Astrocyte (in vitro differentiated cells and primary cell): Measurements from ENCODE around the gene CACNA1D. TPM values are rescaled to one million over a fixed set of nuclear protein-coding genes. Genes with fewer than 3 reads are reported as not detected.

Experiments
- DNase-seq: peaks from one replicate; pipeline ENCODE4 v3.0.0-alpha.2; 2010; ENCODE audit warnings: low read depth
- FAIRE-seq: peaks from 2 replicates; lab custom pipeline; 2011; peaks lifted over from hg19 to GRCh38; lab: Jason Lieb, UNC
- H2AFZ ChIP-seq: 2 replicates; pipeline ENCODE4 v1.6.0; 2012; ENCODE audit warnings: low read depth, low read length, inconsistent platforms
- H3K27ac ChIP-seq: 2 replicates; pipeline ENCODE4 v1.5.1; 2011; ENCODE audit warnings: low read depth, low read length, inconsistent platforms
- H3K27me3 ChIP-seq: 2 replicates; pipeline ENCODE4 v1.6.0; 2011; ENCODE audit warnings: low read length, inconsistent platforms; ENCODE audit not compliant: insufficient read depth
- H3K36me3 ChIP-seq: 2 replicates; pipeline ENCODE4 v1.5.1; 2011; ENCODE audit warnings: low read length, inconsistent platforms; ENCODE audit not compliant: insufficient read depth
- H3K4me1 ChIP-seq: 2 replicates; pipeline ENCODE4 v1.5.1; 2011; ENCODE audit warnings: low read length, inconsistent platforms; ENCODE audit not compliant: insufficient read depth
- H3K4me2 ChIP-seq: 2 replicates; pipeline ENCODE4 v1.6.0; 2012; ENCODE audit warnings: low read length, inconsistent platforms
- H3K4me3 ChIP-seq: 2 replicates; pipeline ENCODE4 v1.5.1; 2011; ENCODE audit warnings: low read depth, mild to moderate bottlenecking, low read length, inconsistent platforms; ENCODE audit not compliant: insufficient read depth
- H3K79me2 ChIP-seq: 2 replicates; pipeline ENCODE4 v1.6.0; 2012; ENCODE audit warnings: mild to moderate bottlenecking, low read length, inconsistent platforms; ENCODE audit not compliant: insufficient read depth
- H3K9ac ChIP-seq: 2 replicates; pipeline ENCODE4 v1.6.0; 2012; ENCODE audit warnings: mild to moderate bottlenecking, low read length, inconsistent platforms
- H3K9me3 ChIP-seq: 2 replicates; pipeline ENCODE4 v1.5.1; 2012; ENCODE audit warnings: low read depth, mild to moderate bottlenecking, low read length, inconsistent platforms; ENCODE audit not compliant: insufficient read depth
- H4K20me1 ChIP-seq: 2 replicates; pipeline ENCODE4 v1.6.0; 2012; ENCODE audit warnings: low read length, inconsistent platforms; ENCODE audit not compliant: insufficient read depth
- H3K27ac Mint-ChIP-seq: one replicate; pipeline ENCODE4 v1.8.0; 2021; ENCODE audit warnings: mild to moderate bottlenecking, mixed read lengths; ENCODE audit not compliant: unreplicated experiment
- H3K27me3 Mint-ChIP-seq: one replicate; pipeline ENCODE4 v1.8.0; 2021; ENCODE audit warnings: low read depth, mixed read lengths; ENCODE audit not compliant: unreplicated experiment
- H3K36me3 Mint-ChIP-seq: one replicate; pipeline ENCODE4 v1.8.0; 2021; ENCODE audit warnings: low read depth, mixed read lengths; ENCODE audit not compliant: unreplicated experiment
- H3K4me1 Mint-ChIP-seq: one replicate; pipeline ENCODE4 v1.8.0; 2021; ENCODE audit warnings: low read depth, mixed read lengths; ENCODE audit not compliant: unreplicated experiment
- H3K4me3 Mint-ChIP-seq: one replicate; pipeline ENCODE4 v1.8.0; 2021; ENCODE audit warnings: mild to moderate bottlenecking, moderate library complexity, mixed read lengths; ENCODE audit not compliant: unreplicated experiment
- H3K9me3 Mint-ChIP-seq: one replicate; pipeline ENCODE4 v1.8.0; 2021; ENCODE audit warnings: mild to moderate bottlenecking, mixed read lengths; ENCODE audit not compliant: unreplicated experiment
- CTCF ChIP-seq: IDR thresholded peaks from 2 replicates; pipeline ENCODE4 v1.5.1; 2011; ENCODE audit warnings: low read depth, mild to moderate bottlenecking, inconsistent platforms, low read length, moderate library complexity; ENCODE audit not compliant: insufficient read depth
- EZH2 ChIP-seq: IDR thresholded peaks from 2 replicates; pipeline ENCODE4 v1.6.1; 2012; ENCODE audit warnings: mild to moderate bottlenecking, low read length, inconsistent platforms; ENCODE audit not compliant: insufficient read depth
- total RNA-seq: library from RNA; stranded (reverse); gene quantifications from 2 replicates; pipeline ENCODE4 v1.2.1, GENCODE V29; 2021

The CACNA1D gene
- total RNA-seq, 1 donor from 2014 or later = 0.41 TPM

GRCh38 chr3:53844262-53845102 lies 350.1 kb downstream of the CACNA1D start:
- Histone ChIP-seq H3K9me3 (no peaks in the 10 kb centered on the region), H3K79me2 (no peaks in the 10 kb centered on the region), H2AFZ (no peak overlapping the region), H3K4me3 (no peak overlapping the region), H3K4me2 (no peak overlapping the region), H3K27me3 (peaks cover 24% of the 10 kb centered on the region), H3K9ac (no peak overlapping the region), H3K4me1 (peaks cover 8% of the 10 kb centered on the region), H3K36me3 (no peaks in the 10 kb centered on the region), H3K27ac (no peak overlapping the region), H4K20me1 (no peaks in the 10 kb centered on the region)
- H3K36me3 Mint-ChIP-seq = no peaks in the 10 kb centered on the region
- no peak overlapping the region for H3K27ac Mint-ChIP-seq
- peaks cover 30% of the 10 kb centered on the region for H3K27me3 Mint-ChIP-seq
- TF ChIP-seq EZH2 = no peak
- no peak for TF ChIP-seq CTCF
- H3K4me3 Mint-ChIP-seq = peak overlapping the region; percentile 79
- peaks cover 2% of the 10 kb centered on the region for H3K4me1 Mint-ChIP-seq
- H3K9me3 Mint-ChIP-seq = peaks cover 2% of the 10 kb centered on the region
- FAIRE-seq = no peak
- DNase-seq = no peak

GRCh38 chr3:53845103-53845880 lies 350.9 kb downstream of the CACNA1D start:
- no peak for FAIRE-seq
- Mint-ChIP-seq H3K4me3 (peak overlapping the region; percentile 79), H3K4me1 (peaks cover 2% of the 10 kb centered on the region), H3K36me3 (no peaks in the 10 kb centered on the region), H3K27ac (no peak overlapping the region), H3K9me3 (peaks cover 2% of the 10 kb centered on the region), H3K27me3 (peaks cover 31% of the 10 kb centered on the region)
- DNase-seq = peak; percentile 29
- Histone ChIP-seq H3K4me2 (peak overlapping the region; percentile 93), H3K27me3 (peaks cover 24% of the 10 kb centered on the region), H3K9me3 (no peaks in the 10 kb centered on the region), H4K20me1 (no peaks in the 10 kb centered on the region), H3K79me2 (no peaks in the 10 kb centered on the region), H3K4me1 (peaks cover 8% of the 10 kb centered on the region), H3K27ac (no peak overlapping the region), H2AFZ (peak overlapping the region; percentile 82), H3K36me3 (no peaks in the 10 kb centered on the region), H3K4me3 (peak overlapping the region; percentile 61), H3K9ac (peak overlapping the region; percentile 57)
- peak; percentile 13 for TF ChIP-seq CTCF
- no peak for TF ChIP-seq EZH2
